ENCODE measurements around the gene RGS7.
"Not testable (repeated sequence)": the region's sequence is repeated elsewhere in the genome, so short reads cannot be mapped to it uniquely, and the experiment has no call there.

RGS7 gene

GRCh38 chr1:241130881-241131280, 226.1 kb downstream of the RGS7 start:
- no peak for DNase-seq

- DNase-seq: no peak
These were observed 227.6 kb downstream of the RGS7 start for GRCh38 chr1:241129207-241129960.

- DNase-seq: no peak
These were observed 231.7 kb downstream of the RGS7 start for GRCh38 chr1:241125286-241125685.

DNA sequence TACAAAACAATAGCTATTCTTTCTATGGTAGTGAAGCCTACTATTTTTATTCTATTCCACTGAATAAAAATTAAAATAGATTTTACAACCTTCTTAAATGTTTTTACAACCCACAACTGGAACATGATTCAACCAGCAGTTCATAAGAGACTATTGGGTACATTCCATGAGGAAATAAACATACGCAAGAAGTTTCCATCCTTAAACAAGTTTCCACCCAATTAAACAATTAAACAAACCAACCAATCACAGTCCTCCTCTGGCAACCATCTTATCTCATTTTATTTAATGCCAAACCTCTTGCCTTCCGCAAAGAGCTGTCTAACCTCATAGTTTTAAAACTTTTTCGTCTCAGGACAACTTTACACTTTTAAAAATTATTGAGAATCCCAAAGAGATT, 239.0 kb downstream of the RGS7 start:
- DNase-seq: no peak

DNA sequence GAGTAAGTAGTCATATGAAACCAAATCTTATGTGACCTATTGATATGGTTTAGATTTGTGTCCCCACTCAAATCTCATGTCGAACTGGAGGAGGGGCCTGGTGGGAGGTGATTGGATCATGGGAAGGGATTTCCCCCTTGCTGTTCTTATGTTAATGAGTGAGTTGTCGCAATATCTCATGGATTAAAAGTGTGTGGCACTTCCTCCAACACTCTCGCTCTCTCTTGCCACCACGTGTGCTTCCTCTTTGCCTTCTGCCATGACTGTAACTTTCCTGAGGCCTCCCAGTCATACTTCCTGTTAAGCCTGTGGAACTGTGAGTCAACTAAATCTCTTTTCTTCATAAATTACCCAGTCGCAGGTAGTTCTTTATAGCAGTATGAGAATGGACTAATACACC, 241.2 kb downstream of the RGS7 start:
- DNase-seq: no peak

DNA sequence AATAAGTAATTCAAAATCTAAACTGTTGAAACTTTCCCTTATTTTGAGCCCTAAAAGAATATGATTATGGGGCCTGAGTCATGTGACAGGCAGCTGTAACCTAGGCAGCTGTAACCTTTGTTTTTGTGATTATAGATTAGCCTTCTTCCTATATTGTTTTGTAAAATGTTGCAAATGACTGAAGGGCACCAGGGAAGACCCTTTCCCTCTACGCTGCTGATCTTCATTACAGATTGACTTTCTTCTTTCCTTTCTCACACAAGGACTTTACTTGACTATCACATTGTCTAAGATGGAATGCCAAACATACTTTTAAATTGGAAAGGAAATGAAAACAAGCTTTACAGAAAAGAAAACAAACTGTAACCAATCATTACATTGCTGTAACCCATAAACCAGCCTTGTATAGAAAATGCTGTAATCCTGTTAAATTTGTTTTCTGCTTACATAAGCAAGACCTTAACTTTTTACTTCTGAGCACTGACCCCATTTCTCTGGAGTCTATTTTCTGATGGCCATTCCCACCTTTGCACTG, 242.2 kb downstream of the RGS7 start:
- no peak for DNase-seq

DNA sequence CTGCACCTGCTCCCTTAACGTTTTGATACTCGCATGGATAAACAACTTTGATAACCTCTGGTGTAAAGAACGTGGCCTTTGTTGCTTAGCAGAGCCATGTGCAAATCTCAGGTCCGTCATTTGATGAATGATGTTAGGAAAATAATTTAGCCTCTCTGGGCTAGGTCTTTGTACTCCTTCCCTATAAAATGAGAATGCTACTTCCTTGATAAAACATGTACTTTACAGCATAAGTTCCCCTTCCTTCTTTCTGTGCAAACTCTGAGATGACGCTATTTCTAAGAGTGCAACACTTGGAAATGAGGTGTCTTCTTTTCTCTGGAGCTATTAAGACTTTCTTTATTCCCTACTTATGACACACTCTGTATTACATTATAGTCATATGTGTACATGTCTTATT, 243.4 kb downstream of the RGS7 start:
- no peak for DNase-seq

DNA sequence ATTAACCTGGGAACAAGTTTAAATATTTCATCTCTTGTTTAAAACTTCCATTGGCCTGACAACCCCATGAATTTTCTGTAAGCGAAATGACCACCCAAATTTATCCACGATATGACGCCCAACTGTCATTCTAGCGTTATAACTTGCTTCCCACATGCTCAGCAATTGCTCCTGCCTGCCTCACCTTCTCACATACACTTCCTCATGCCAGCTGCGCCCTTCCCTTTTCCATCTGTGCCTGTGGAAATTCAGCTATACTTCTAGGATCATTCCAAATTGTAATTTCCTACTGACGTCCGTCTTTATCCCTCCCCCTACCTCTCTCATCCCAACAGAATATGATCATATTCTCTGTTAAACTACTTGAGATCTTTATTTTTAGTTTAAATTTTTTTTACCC, 248.0 kb downstream of the RGS7 start:
- DNase-seq: no peak

DNA sequence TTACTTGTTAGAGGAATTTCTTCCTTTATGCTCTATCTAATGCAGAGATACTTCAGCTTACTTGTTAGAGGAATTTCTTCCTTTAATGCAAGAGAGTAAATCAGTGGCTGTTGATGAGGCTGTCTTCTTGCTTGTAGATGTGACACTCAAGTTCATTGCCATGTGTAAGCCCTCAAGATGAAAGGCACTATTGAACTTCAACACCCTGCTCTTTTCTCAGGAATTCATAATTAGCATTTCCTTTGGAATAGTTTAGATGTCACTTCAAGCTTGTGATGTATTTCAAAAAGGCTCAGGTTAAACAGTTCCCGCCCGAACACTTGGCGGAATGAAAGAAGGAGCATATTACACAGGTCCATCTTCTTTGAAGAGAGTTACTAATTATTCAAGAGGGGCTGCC, 251.9 kb downstream of the RGS7 start:
- DNase-seq: no peak

DNA sequence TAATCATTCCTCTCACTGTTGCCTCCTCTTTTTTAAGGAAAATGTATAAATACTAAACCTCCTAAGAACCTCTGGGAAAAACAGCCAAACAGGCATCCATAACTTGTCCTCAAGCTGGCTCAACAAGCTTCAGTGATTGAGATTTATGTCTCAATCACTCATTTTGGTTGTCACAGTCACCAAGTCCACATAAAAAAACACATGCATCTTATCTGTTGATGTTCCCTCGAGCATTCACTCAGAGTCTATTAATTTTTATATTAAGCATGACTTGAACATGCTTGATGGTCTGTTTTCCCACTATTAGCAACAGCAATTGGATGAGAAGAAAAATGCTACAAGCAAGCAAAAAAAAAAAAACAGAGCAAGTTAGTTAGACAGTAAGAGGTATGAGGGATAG, 254.3 kb downstream of the RGS7 start:
- no peak for DNase-seq

- DNase-seq: no peak
These were observed 255.4 kb downstream of the RGS7 start for GRCh38 chr1:241101622-241102021.

GRCh38 chr1:241097479-241097878, 259.5 kb downstream of the RGS7 start:
- DNase-seq: no peak

DNA sequence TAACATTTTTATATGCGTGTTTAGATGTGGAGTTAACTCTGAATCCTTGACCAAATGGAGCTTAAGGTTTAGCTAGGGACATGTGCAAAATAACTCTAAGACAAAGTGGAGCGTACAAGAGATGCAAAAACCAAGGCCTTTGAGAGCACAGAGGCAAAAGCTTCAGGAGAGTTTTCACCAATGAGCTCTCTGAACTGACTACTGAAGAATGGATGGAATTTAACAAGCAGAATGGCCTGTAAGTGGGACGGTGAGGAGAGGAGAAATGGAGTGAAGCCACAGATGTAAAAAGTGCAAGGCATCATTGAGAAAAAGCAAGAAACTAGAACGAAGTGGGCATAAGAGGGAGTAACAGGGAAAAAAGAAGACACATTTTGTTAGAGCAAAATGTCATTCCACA, 260.0 kb downstream of the RGS7 start:
- no peak for DNase-seq

- no peak for DNase-seq
These were observed 261.2 kb downstream of the RGS7 start for GRCh38 chr1:241095847-241096246.

DNA sequence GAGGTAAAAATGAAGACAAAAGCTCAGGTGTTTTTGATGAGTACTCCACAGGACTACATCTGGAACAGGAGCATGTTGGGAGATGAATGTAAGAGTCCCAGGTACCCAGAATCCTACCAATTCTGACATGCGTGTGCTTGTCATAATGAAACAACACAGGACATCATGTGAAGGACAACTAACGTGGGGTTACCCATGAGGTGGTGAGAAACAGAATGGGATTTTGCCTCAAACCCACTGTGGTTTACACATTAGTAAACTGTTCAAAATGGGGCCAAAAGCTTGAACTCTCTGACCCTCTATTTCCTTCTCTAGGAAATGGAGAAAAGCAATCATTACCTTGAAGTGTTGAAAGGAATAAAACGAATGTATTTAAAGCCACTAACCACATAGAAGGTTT, 266.2 kb downstream of the RGS7 start:
- DNase-seq: no peak

DNA sequence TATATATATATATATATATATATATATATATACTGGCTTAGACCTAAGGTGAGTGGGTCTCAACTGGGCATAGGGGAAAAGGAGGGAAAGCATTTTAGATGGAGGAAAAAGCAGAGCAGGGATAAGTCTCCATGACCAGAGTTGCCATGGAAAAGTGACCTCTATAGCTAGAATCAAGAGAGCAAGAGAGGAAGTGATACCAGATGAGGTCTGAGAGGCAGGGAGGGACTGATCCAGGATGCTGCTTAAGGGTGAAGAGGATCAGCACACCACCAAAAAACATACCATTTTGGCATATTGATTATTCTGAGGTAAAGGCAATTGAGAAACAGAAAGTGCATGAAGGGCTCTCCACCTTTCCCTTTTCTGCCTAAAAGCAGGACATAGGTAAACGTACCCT, 267.9 kb downstream of the RGS7 start:
- DNase-seq: not testable (repeated sequence)

DNA sequence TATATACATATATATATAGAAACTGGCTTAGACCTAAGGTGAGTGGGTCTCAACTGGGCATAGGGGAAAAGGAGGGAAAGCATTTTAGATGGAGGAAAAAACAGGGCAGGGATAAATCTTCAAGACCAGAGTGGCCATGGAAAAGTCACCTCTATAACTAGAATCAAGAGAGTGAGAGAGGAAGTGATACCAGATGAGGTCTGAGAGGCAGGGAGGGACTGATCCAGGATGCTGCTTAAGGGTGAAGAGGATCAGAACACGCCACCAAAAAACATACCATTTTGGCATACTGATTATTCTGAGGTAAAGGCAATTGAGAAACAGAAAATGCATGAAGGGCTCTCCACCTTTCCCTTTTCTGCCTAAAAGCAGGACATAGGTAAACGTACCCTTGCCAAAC, 268.9 kb downstream of the RGS7 start:
- not testable (repeated sequence) for DNase-seq

DNA sequence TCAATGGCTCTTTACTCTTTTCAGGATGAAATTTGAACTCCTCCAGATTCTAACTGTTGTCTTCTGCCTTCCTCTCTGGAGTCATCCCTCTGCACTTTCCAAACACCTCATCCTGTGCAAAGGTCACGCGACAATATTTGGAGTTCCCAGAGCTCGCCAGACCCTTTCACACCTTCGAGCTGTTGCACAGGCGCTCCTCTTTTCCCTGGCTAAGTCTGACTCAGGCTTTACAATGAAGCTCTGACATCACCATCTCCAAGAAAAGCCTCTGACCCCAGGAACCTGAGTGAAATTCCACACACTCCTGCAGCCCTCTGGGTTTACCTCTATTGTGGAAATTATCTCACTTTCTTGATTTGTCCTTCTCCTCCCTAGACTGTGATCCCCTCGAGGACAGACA, 270.3 kb downstream of the RGS7 start:
- no peak for DNase-seq

DNA sequence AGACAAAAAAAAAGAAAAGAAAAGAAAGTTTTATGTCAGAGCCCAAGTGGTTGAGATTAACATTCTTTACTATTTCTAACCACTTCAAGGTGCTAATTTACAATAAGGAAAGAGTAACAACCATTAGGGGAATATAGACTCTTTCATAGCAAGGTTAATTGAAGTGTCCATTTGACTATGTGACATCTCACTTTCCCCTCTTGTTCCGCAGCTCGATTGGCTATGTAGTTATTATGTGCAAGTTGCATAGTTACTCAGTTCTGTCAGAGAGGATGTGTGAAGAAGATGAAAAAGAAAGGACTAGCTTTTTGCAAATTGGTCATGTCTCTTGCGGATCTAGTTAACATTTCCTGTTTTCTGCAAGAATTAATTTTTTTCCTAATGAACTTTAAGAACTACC, 273.7 kb downstream of the RGS7 start:
- no peak for DNase-seq

GRCh38 chr1:241081473-241081872, 275.5 kb downstream of the RGS7 start:
- no peak for DNase-seq

GRCh38 chr1:241079459-241079858, 277.5 kb downstream of the RGS7 start:
- DNase-seq: no peak

- no peak for DNase-seq
These were observed 278.0 kb downstream of the RGS7 start for GRCh38 chr1:241079047-241079446.

DNA sequence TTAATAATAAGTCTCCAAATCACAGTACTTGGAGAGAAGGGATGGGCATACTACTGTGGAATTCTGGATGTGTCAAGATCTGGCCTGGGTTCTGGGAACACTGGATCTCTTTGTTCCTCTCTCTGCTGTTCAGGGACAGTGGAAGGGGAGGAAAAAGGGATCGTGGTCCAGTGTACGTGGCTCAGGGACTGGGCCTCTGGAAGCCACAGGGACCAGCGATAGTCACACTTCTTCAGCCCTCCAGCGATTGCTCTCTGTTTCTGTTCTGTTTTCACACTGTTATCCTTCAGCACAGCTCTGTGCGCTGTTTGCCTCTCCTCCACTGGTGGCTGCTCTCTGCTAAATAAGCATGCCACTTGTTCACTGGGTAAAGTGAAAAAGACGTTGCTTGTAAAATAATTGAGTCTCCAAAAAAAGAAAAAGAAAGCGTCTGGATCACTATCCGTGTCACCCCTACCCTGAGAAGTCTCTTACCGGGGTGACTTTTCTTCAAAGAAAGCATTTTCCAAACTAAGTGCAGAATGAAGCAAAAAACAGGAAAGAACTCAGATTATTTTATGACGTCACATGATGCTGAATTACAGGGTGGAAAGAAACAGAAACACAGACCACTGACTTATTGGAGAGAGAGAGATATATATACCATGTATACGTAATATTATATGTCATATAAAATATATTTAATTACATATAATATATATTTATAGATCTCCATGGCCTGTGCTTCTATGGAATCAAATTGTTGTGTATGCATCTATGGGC, 279.4 kb downstream of the RGS7 start:
- no peak for DNase-seq

DNA sequence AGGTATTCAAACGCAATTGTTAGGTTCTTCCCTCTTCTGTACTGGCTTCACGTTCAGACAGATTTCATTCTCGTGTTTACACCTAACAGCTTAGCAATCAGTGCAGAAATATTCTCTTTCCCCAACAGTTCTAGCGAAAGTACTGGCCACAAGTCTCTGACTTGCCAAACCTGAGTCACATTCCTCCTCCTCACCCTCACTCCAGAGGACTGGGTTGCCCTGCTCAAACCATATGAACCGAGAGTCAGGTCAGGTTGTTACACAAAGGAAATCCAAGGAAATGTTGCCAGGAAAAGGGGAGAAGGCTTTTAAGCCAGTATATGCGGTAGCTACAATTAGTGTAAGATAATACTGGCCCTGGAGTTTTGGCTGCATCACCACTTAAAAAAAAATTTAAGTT, 282.5 kb downstream of the RGS7 start:
- DNase-seq: no peak

Measured in kidney glomerular epithelial cell (primary cell).